Heart left ventricle (tissue), 13 donors: ENCODE data around the gene HHATL.

Experiments used
- POLR2A ChIP-seq, 2 donors: fragments of 450-650 bp; IDR thresholded peaks; one replicate each; pipeline ENCODE4 v1.6.1; 2017; ENCODE audit warnings: antibody characterized with exemption in 2 of 2, mild to moderate bottlenecking in 2 of 2, moderate library complexity in 2 of 2
- TF ChIP-seq, protein P1 (sequence below), 12 donors: fragments of 200-600 bp; sonication (generic) in 4 of 12; IDR thresholded peaks; one replicate each; pipeline versions ENCODE4 v1.5.0 to v1.8.0; 2018 to 2022; ENCODE audit warnings: antibody characterized with exemption in 12 of 12, mild to moderate bottlenecking in 5 of 12
- donor health status: ischemic (EF 13 %, LVEDD 7.1; RV severe dilation, severe dysfunction).
- donor health status: DM: no; HTN: yes; CAD: no.
- donor health status: DM: no; HTN: no; CAD: no.
- donor health status: ischemic (EF 25% LVEDD 6.9; RV normal size, moderate dysfunction).
- donor health status: ischemic (EF 25% LVEDD 5.7; RV mildly dilated, moderate dysfunction).
- donor health status: ischemic (EF 35%, LVEDD 5.7; RV mildly dilated, moderate dysfunction).
- donor health status: nonischemic (EF 11% LVEDD 7.7; RV severe dilation, severe dysfunction).
- donor health status: DM: yes; HTN: yes; CAD: no.
- donor health status: PGD.
- donor health status: ischemic (EF 29% LVEDD 5.4; RV normal size, mild dysfunction).
- donor health status: nonischemic (EF 23%, LVEDD 6.1; RV moderate dilation, normal function).

DNA sequence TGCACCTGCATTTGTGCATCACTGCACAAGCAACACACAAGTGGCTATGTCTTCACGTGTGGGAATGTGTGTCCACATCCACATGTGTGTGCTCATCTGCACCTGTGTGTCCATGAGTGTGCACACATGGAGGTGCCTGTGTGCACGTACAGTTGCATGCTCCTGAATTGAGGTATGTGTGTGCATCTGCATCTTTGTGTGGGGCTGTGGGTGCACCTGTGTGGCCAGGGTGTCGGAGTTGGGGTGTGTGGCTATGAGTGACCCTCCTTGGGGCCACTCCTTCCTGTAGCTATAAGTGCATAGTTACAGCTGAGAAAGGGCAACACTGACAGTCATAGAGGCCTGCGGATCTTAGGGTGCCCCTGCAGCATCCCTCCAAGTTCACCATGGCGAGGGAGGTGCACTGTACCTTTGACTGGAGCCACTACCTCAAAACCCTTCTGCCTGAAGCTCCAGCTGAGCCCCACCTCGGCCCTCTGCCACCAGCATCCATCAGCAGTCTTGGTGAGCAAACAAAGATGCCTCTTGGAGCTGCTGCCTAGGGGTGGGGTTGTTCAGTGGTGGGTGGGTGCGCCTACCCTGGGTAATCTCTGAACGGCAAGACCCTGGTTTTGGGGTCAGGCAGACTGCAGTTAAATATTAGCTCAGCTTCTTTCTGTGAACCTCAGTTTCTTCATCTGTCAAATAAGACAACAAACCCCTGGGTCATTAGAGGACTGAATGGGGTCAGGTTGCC is 5.2 kb upstream of the HHATL start:
- TF ChIP-seq, protein P1, sequence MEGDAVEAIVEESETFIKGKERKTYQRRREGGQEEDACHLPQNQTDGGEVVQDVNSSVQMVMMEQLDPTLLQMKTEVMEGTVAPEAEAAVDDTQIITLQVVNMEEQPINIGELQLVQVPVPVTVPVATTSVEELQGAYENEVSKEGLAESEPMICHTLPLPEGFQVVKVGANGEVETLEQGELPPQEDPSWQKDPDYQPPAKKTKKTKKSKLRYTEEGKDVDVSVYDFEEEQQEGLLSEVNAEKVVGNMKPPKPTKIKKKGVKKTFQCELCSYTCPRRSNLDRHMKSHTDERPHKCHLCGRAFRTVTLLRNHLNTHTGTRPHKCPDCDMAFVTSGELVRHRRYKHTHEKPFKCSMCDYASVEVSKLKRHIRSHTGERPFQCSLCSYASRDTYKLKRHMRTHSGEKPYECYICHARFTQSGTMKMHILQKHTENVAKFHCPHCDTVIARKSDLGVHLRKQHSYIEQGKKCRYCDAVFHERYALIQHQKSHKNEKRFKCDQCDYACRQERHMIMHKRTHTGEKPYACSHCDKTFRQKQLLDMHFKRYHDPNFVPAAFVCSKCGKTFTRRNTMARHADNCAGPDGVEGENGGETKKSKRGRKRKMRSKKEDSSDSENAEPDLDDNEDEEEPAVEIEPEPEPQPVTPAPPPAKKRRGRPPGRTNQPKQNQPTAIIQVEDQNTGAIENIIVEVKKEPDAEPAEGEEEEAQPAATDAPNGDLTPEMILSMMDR (IDR thresholded peaks at IDR 0.05) = no peak
- TF ChIP-seq POLR2A (IDR thresholded peaks at IDR 0.05) = no peak
